ENCODE data around the gene PRKN.

DNA sequence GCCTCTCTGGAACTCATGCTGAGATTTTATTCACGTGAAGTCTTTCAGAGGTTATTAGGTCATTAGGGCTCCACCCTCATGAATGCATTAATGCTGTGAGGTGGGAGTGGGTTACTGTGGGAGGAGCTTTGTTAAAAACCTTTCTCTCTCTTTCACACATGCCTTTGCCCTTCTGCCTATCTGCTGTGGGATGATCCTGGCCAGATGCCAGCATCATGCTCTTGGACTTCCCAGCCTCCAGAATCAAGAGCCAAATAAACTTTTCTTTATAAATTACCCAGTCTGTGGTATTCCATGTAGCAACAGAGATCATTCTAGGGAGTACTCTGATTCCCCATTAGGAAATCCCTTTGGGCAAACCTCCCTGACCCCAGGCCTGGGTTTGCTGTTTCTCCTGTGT lies 1323.8 kb downstream of the PRKN start:
- TF ChIP-seq, protein P1, sequence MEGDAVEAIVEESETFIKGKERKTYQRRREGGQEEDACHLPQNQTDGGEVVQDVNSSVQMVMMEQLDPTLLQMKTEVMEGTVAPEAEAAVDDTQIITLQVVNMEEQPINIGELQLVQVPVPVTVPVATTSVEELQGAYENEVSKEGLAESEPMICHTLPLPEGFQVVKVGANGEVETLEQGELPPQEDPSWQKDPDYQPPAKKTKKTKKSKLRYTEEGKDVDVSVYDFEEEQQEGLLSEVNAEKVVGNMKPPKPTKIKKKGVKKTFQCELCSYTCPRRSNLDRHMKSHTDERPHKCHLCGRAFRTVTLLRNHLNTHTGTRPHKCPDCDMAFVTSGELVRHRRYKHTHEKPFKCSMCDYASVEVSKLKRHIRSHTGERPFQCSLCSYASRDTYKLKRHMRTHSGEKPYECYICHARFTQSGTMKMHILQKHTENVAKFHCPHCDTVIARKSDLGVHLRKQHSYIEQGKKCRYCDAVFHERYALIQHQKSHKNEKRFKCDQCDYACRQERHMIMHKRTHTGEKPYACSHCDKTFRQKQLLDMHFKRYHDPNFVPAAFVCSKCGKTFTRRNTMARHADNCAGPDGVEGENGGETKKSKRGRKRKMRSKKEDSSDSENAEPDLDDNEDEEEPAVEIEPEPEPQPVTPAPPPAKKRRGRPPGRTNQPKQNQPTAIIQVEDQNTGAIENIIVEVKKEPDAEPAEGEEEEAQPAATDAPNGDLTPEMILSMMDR (IDR thresholded peaks at IDR 0.05) = no peak
- TF ChIP-seq SIN3A (IDR thresholded peaks at IDR 0.05; ENCODE audit: borderline replicate concordance, insufficient read depth, low read depth, low read length) (no peak), TCF7L2 (IDR thresholded peaks at IDR 0.05; ENCODE audit: low read depth, low read length) (no peak)
- TF ChIP-seq, protein P2, sequence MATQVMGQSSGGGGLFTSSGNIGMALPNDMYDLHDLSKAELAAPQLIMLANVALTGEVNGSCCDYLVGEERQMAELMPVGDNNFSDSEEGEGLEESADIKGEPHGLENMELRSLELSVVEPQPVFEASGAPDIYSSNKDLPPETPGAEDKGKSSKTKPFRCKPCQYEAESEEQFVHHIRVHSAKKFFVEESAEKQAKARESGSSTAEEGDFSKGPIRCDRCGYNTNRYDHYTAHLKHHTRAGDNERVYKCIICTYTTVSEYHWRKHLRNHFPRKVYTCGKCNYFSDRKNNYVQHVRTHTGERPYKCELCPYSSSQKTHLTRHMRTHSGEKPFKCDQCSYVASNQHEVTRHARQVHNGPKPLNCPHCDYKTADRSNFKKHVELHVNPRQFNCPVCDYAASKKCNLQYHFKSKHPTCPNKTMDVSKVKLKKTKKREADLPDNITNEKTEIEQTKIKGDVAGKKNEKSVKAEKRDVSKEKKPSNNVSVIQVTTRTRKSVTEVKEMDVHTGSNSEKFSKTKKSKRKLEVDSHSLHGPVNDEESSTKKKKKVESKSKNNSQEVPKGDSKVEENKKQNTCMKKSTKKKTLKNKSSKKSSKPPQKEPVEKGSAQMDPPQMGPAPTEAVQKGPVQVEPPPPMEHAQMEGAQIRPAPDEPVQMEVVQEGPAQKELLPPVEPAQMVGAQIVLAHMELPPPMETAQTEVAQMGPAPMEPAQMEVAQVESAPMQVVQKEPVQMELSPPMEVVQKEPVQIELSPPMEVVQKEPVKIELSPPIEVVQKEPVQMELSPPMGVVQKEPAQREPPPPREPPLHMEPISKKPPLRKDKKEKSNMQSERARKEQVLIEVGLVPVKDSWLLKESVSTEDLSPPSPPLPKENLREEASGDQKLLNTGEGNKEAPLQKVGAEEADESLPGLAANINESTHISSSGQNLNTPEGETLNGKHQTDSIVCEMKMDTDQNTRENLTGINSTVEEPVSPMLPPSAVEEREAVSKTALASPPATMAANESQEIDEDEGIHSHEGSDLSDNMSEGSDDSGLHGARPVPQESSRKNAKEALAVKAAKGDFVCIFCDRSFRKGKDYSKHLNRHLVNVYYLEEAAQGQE (IDR thresholded peaks at IDR 0.05; ENCODE audit: insufficient read depth in 1 of 2, low read depth in 2 of 2, low read length in 1 of 2) = no peak
